Astrocyte of the cerebellum (primary cell): Measurements from ENCODE around the gene UBE2E2.
A peak's percentile ranks its signal among the peaks of the same experiment; 100 is the strongest.
"Not testable (repeated sequence)": the region's sequence is repeated elsewhere in the genome, so short reads cannot be mapped to it uniquely, and the experiment has no call there.

Experiments
- DNase-seq: peaks from one replicate; pipeline ENCODE4 v3.0.0-alpha.2; 2011; ENCODE audit warnings: low read depth
- H3K4me3 ChIP-seq: 2 replicates; pipeline ENCODE4 v1.5.1; 2011; ENCODE audit warnings: mild to moderate bottlenecking, low read depth, low read length, moderate library complexity
- CTCF ChIP-seq: IDR thresholded peaks from 2 replicates; pipeline ENCODE4 v1.5.1; 2012; ENCODE audit warnings: low read length, low read depth, moderate library complexity, mild to moderate bottlenecking; ENCODE audit errors: missing control alignments
- in situ Hi-C: cut with HindIII; loops from 2 replicates; pipeline ENCODE4 v1.10.0; 2017; ENCODE audit warnings: low sequenced_read_pairs

Gene UBE2E2

GRCh38 chr3:23602971-23603370, 399.8 kb downstream of the UBE2E2 start:
- no peak overlapping the region for H3K4me3 ChIP-seq
- in situ Hi-C loops, result no loop called here
- no peak for DNase-seq
- TF ChIP-seq CTCF, result no peak

- no peak for DNase-seq
- in situ Hi-C loops, result no loop called here
- TF ChIP-seq CTCF, result no peak
- H3K4me3 ChIP-seq, result no peak overlapping the region
These were observed 404.2 kb downstream of the UBE2E2 start for GRCh38 chr3:23607184-23607847.

GRCh38 chr3:23608650-23609049, 405.5 kb downstream of the UBE2E2 start:
- in situ Hi-C loops, result no loop called here
- TF ChIP-seq CTCF, result no peak
- no peak overlapping the region for H3K4me3 ChIP-seq
- DNase-seq, result no peak

GRCh38 chr3:23611737-23612295, 408.7 kb downstream of the UBE2E2 start:
- peak overlapping the region; percentile 3 for H3K4me3 ChIP-seq
- in situ Hi-C loops, result no loop called here
- DNase-seq, result peak; percentile 64
- no peak for TF ChIP-seq CTCF

- TF ChIP-seq CTCF, result no peak
These were observed 409.3 kb downstream of the UBE2E2 start for GRCh38 chr3:23612296-23612891.

GRCh38 chr3:23615068-23615467, 411.9 kb downstream of the UBE2E2 start:
- TF ChIP-seq CTCF, result no peak
- no peak for DNase-seq
- in situ Hi-C loops, result no loop called here
- no peak overlapping the region for H3K4me3 ChIP-seq

More at GRCh38 chr3:23612296-23612891, 409.3 kb downstream of the UBE2E2 start:
- no peak for DNase-seq
- peak overlapping the region; percentile 3 for H3K4me3 ChIP-seq
- in situ Hi-C loops, result no loop called here

- in situ Hi-C loops, DNase-seq, H3K4me3 ChIP-seq: not testable (repeated sequence)
These were observed 415.3 kb downstream of the UBE2E2 start for GRCh38 chr3:23618475-23618874.
